Panc1 (cell line): ENCODE measurements around the gene ESYT2. TPM values are rescaled to one million over a fixed set of nuclear protein-coding genes. Genes with fewer than 3 reads are reported as not detected.

Experiments
- ATAC-seq: fragments of 200-7000 bp; cut with Tn5 transposase; 2 replicates; pipeline ENCODE4 v1.9.1; 2020; ENCODE audit warnings: mild to moderate bottlenecking, moderate library complexity
- BruUV-seq: library from RNA; stranded (reverse); fragments of 400-500 nt; replicated peaks from 2 replicates; lab custom pipeline; 2021; lab: Mats Ljungman, UMichigan
- CTCF ChIA-PET: fragments of 300-600 bp; sonication (Branson Sonifier 250); formaldehyde crosslinking; loops from one replicate; lab custom pipeline; 2022; ENCODE audit warnings: antibody characterized with exemption; lab: Charles Lee
- POLR2A ChIA-PET: fragments of 300-600 bp; sonication (Branson Sonifier 250); formaldehyde crosslinking; loops from one replicate; lab custom pipeline; 2022; ENCODE audit warnings: antibody characterized with exemption; lab: Charles Lee
- DNase-seq: peaks from one replicate; pipeline ENCODE4 v3.0.0-alpha.2; 2010; ENCODE audit warnings: low read depth, low spot score
- H3K27ac ChIP-seq: 2 replicates; pipeline ENCODE4 v1.5.1; 2011; ENCODE audit warnings: mild to moderate bottlenecking, low read length, inconsistent platforms
- H3K27me3 ChIP-seq: fragments of 200-500 bp; sonication (Bioruptor generic); 2 replicates; pipeline ENCODE4 v1.6.0; 2014; ENCODE audit warnings: low read length, inconsistent platforms; ENCODE audit not compliant: control insufficient read depth, insufficient read depth
- H3K36me3 ChIP-seq: fragments of 200-500 bp; sonication (Bioruptor generic); 2 replicates; pipeline ENCODE4 v1.5.1; 2014; ENCODE audit warnings: inconsistent platforms, mild to moderate bottlenecking, low read length, moderate library complexity; ENCODE audit not compliant: control insufficient read depth, insufficient read depth
- H3K4me1 ChIP-seq: 2 replicates; pipeline ENCODE4 v1.5.1; 2011; ENCODE audit warnings: inconsistent platforms, mild to moderate bottlenecking, low read length, moderate library complexity; ENCODE audit not compliant: control insufficient read depth, insufficient read depth
- H3K4me3 ChIP-seq, 2 experiments: 2 replicates each; pipeline ENCODE4 v1.5.1; 2011 to 2012; ENCODE audit warnings: low read depth in 2 of 2, low read length in 2 of 2, mild to moderate bottlenecking in 2 of 2, inconsistent platforms in 1 of 2, moderate library complexity in 1 of 2
- H3K9me3 ChIP-seq: fragments of 200-500 bp; sonication (Bioruptor generic); 2 replicates; pipeline ENCODE4 v1.5.1; 2014; ENCODE audit warnings: low read depth, mild to moderate bottlenecking, inconsistent platforms, low read length, moderate library complexity; ENCODE audit not compliant: control insufficient read depth, insufficient read depth
- CTCF ChIP-seq: fragments of 450-650 bp; IDR thresholded peaks from 2 replicates; pipeline ENCODE4 v1.5.1; 2017; ENCODE audit warnings: mild to moderate bottlenecking
- POLR2AphosphoS5 ChIP-seq: IDR thresholded peaks from 2 replicates; pipeline ENCODE4 v1.6.1; 2012; ENCODE audit warnings: mild to moderate bottlenecking, low read depth, low read length, moderate library complexity
- REST ChIP-seq, 2 experiments: IDR thresholded peaks; 2 replicates each; pipeline ENCODE4 v1.6.1; 2011 to 2012; ENCODE audit warnings: low read depth in 2 of 2, control low read depth in 1 of 2, low read length in 1 of 2, mild to moderate bottlenecking in 1 of 2, moderate library complexity in 1 of 2; ENCODE audit not compliant: insufficient read depth in 1 of 2
- SIN3A ChIP-seq: IDR thresholded peaks from 2 replicates; pipeline ENCODE4 v1.6.1; 2012; ENCODE audit warnings: low read depth, mild to moderate bottlenecking, low read length, moderate library complexity, borderline replicate concordance; ENCODE audit not compliant: insufficient read depth
- TCF7L2 ChIP-seq: IDR thresholded peaks from 2 replicates; pipeline ENCODE4 v1.6.1; 2011; ENCODE audit warnings: mild to moderate bottlenecking, low read depth, low read length, inconsistent platforms
- in situ Hi-C: cut with HindIII; loops from 2 replicates; pipeline ENCODE4 v1.10.0; 2016; ENCODE audit warnings: low sequenced_read_pairs, low pct_unique_long_range_greater_than_20kb
- intact Hi-C: fragments of 100-400 bp; cut with micrococcal nuclease; formaldehyde crosslinking; loops from one replicate; pipeline ENCODE4 v1.10.0; 2022; ENCODE audit not compliant: unreplicated experiment
- total RNA-seq: library from RNA; stranded (reverse); gene quantifications from one replicate; pipeline ENCODE4 v1.2.1, GENCODE V29; 2021; ENCODE audit not compliant: unreplicated experiment

Gene ESYT2
- total RNA-seq, 1 experiment from 2014 or later = 92.7 TPM

GRCh38 chr7:158741294-158741666 is 88.0 kb downstream of the ESYT2 start:
- intact Hi-C loops = no loop called here
- Histone ChIP-seq H3K27ac (no peak overlapping the region), H3K36me3 (peaks cover 21% of the 10 kb centered on the region), H3K4me1 (no peaks in the 10 kb centered on the region), H3K9me3 (no peaks in the 10 kb centered on the region), H3K27me3 (no peaks in the 10 kb centered on the region), H3K4me3 (no peak overlapping the region)
- no TSS peak for BruUV-seq
- ChIA-PET POLR2A (no interaction called here), CTCF (no interaction called here)
- no peak for ATAC-seq
- TF ChIP-seq POLR2AphosphoS5 (no peak), CTCF (no peak)
- no peak for DNase-seq
- in situ Hi-C loops = no loop called here

DNA sequence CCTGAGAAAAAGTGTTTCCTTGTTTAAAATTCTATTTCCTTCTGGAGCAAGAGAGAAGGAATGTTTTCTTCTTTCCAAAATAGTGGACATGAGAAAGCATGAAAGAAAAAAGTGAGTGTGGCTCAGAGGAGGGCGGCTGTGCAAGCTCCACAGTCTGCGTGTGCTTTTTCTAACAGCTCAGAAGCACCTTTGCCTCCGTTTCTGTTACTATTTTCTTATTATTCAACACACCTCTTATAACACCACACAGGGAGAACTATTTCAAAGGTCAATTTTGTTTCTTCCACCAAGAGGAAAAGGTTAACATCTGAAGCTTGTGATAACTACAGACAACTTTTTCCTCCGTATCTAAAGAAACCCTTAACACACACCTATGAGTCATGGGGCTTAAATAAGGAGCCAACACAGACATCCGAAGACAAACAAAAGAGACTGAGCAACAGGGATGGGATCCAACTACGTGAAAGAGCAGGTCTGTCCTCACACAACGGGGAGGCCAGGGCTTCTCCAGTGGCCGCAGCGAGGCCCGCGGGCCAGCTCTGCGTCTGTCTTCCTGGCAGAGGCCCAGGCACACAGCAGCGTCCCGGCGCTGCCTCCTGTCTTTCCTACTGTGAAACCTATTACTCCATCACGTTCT is 88.5 kb downstream of the ESYT2 start:
- no peaks in the 10 kb centered on the region for H3K9me3 ChIP-seq
- ATAC-seq = no peak
- intact Hi-C loops (no loop called here), in situ Hi-C loops (no loop called here)
- no peak overlapping the region for H3K4me3 ChIP-seq
- no peak overlapping the region for H3K27ac ChIP-seq
- DNase-seq = no peak
- POLR2A ChIA-PET = no interaction called here
- no peaks in the 10 kb centered on the region for H3K4me1 ChIP-seq
- H3K27me3 ChIP-seq = no peaks in the 10 kb centered on the region
- TF ChIP-seq CTCF (no peak), REST (IDR thresholded peaks at IDR 0.05; ENCODE audit: insufficient read depth in 1 of 2, low read depth in 2 of 2, low read length in 1 of 2) (no peak), SIN3A (no peak), POLR2AphosphoS5 (no peak), TCF7L2 (no peak)
- BruUV-seq = TSS peak; percentile 7
- CTCF ChIA-PET = no interaction called here
- peaks cover 21% of the 10 kb centered on the region for H3K36me3 ChIP-seq
